ENCODE results near the gene PRPF39. TPM values are rescaled to one million over a fixed set of nuclear protein-coding genes. Genes with fewer than 3 reads are reported as not detected.

PRPF39 gene
- total and polyA plus RNA-seq, 10 of the 15 experiments (the other 5 are each of a cell fraction or from before 2014, with no cell fraction given): 22.1 to 91.7 (median 36.9) TPM

- TF ChIP-seq NFYB (IDR thresholded peaks at IDR 0.05; ENCODE audit: insufficient read depth, low read depth, low read length): peak; percentile 96
- TF ChIP-seq YBX1 (IDR thresholded peaks at IDR 0.05): no peak
- 0 out of 4 replicates have a peak, but pooled peaks of 1 of the 2 experiments have one; percentile 43 for TF ChIP-seq SRF (IDR thresholded peaks at IDR 0.05; ENCODE audit: low read depth in 2 of 2, low read length in 2 of 2)
- TF ChIP-seq SKIL (IDR thresholded peaks at IDR 0.05; ENCODE audit: low read depth, poor library complexity, severe bottlenecking): peak; percentile 90
- TF ChIP-seq CBX3 (IDR thresholded peaks at IDR 0.05; ENCODE audit: borderline replicate concordance, low read depth): no peak
- peak; percentile 98 for TF ChIP-seq CHD1 (IDR thresholded peaks at IDR 0.05; ENCODE audit: low read depth, low read length)
- TF ChIP-seq BMI1 (IDR thresholded peaks at IDR 0.05; ENCODE audit: borderline replicate concordance): no peak
- TF ChIP-seq CBFB (IDR thresholded peaks at IDR 0.05; ENCODE audit: low read depth): peak; percentile 62
- TF ChIP-seq CHD2 (IDR thresholded peaks at IDR 0.05; ENCODE audit: borderline replicate concordance, low read depth, low read length): peak; percentile 87
- TF ChIP-seq ATF3 (IDR thresholded peaks at IDR 0.05; ENCODE audit: borderline replicate concordance, extremely low read depth, low read depth, low read length): no peak
- peak; percentile 99 for TF ChIP-seq KLF5 (IDR thresholded peaks at IDR 0.05; ENCODE audit: partially characterized antibody)
- TF ChIP-seq NFXL1 (IDR thresholded peaks at IDR 0.05; ENCODE audit: borderline replicate concordance): no peak
- TF ChIP-seq JUND (IDR thresholded peaks at IDR 0.05; ENCODE audit: low read depth, low read length): peak; percentile 97
- TF ChIP-seq POLR2AphosphoS2 (IDR thresholded peaks at IDR 0.05; ENCODE audit: low read depth, low read length): no peak; the same call in 1 of the 2 replicates
- TF ChIP-seq RAD21 (IDR thresholded peaks at IDR 0.05; ENCODE audit: insufficient read depth, low read depth, low read length): peak; percentile 49
- no peak for TF ChIP-seq SPI1 (IDR thresholded peaks at IDR 0.05; ENCODE audit: borderline replicate concordance, insufficient read depth, low read depth, low read length)
- 0 out of 2 replicates have a peak, but pooled peaks have one; percentile 73 for TF ChIP-seq TARDBP (IDR thresholded peaks at IDR 0.05; ENCODE audit: borderline replicate concordance)
- TF ChIP-seq REST (IDR thresholded peaks at IDR 0.05; ENCODE audit: low read depth, low read length): no peak
- TF ChIP-seq RBBP5 (conservative IDR thresholded peaks at IDR 0.05): no peak
- no peak for TF ChIP-seq HSF1 (IDR thresholded peaks at IDR 0.05; ENCODE audit: low read depth, low read length)
- no peak for TF ChIP-seq ZBED1 (IDR thresholded peaks at IDR 0.05; ENCODE audit: borderline replicate concordance)
- peak; percentile 44; the same call in 1 of the 2 replicates for TF ChIP-seq HCFC1 (IDR thresholded peaks at IDR 0.05; ENCODE audit: low read length)
- TF ChIP-seq HDAC6 (IDR thresholded peaks at IDR 0.05; ENCODE audit: unreplicated experiment): no peak
These were observed 50.4 kb downstream of the PRPF39 start, which contains the start of gene FKBP3 (continued) for GRCh38 chr14:45134051-45134958.
